ENCODE data around the gene LRBA. TPM values are rescaled to one million over a fixed set of nuclear protein-coding genes. Genes with fewer than 3 reads are reported as not detected.
A peak's percentile ranks its signal among the peaks of the same experiment; 100 is the strongest.

LRBA gene
- total and polyA plus RNA-seq, 9 of the 15 experiments (the other 6 are each of a cell fraction or from before 2014, with no cell fraction given), result 24.2 to 88.7 (median 59.7) TPM

DNA sequence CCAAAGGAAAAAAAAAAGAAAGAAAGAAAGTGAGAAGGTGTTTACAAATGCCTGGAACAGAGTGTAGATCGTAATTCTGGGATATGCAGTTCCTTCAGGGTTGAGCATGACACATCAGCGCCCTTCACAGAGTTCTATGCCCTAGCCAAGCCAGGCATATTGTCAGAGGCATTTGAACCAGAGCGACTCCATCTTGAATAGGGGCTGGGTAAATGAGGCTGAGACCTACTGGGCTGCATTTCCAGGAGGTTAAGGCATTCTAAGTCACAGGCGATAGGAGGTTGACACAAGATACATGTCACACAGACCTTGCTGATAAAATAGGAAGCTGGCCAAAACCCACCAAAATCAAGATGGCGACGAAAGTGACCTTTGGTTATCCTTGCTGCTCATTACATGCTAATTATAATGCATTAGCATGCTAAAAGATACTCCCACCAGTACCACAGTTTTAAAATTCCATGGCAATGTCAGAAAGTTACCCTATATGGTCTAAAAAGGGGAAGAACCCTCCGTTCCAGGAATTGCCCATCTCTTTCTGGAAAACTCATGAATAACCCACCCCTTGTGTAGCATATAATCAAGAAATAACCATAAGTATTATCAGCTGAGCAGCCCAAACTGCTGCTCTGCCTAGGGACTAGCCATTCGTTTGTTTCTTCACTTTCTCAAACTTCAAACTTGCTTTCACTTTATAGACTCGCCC lies 23.5 kb upstream of the LRBA start (continued):
- TF ChIP-seq, protein P1, sequence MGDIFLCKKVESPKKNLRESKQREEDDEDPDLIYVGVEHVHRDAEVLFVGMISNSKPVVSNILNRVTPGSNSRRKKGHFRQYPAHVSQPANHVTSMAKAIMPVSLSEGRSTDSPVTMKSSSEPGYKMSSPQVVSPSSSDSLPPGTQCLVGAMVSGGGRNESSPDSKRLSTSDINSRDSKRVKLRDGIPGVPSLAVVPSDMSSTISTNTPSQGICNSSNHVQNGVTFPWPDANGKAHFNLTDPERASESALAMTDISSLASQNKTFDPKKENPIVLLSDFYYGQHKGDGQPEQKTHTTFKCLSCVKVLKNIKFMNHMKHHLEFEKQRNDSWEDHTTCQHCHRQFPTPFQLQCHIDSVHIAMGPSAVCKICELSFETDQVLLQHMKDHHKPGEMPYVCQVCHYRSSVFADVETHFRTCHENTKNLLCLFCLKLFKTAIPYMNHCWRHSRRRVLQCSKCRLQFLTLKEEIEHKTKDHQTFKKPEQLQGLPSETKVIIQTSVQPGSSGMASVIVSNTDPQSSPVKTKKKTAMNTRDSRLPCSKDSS (IDR thresholded peaks at IDR 0.05; ENCODE audit: low read depth, partially characterized antibody), result no peak
- TF ChIP-seq PTTG1 (tag; IDR thresholded peaks at IDR 0.05; ENCODE audit: low read depth) (peak; percentile 99), PHB2 (IDR thresholded peaks at IDR 0.05; ENCODE audit: low read depth) (no peak), ZNF121 (CRISPR knock-in tag; conservative IDR thresholded peaks at IDR 0.05) (no peak), CBFB (CRISPR knock-in tag; IDR thresholded peaks at IDR 0.05) (no peak), KLF16 (IDR thresholded peaks at IDR 0.05) (no peak), BRCA1 (IDR thresholded peaks at IDR 0.05) (no peak), BRCA1 (CRISPR knock-in tag; IDR thresholded peaks at IDR 0.05) (no peak), TOE1 (IDR thresholded peaks at IDR 0.05; ENCODE audit: borderline replicate concordance) (no peak), TOE1 (CRISPR knock-in tag; IDR thresholded peaks at IDR 0.05; ENCODE audit: borderline replicate concordance, low read depth) (no peak), ZNF263 (CRISPR knock-in tag; IDR thresholded peaks at IDR 0.05; ENCODE audit: borderline replicate concordance) (no peak), NRF1 (conservative IDR thresholded peaks at IDR 0.05 in 1 of 2, IDR thresholded peaks at IDR 0.05 in 1 of 2) (peak in 1 of 2 experiments; percentile 23; a peak in 1 of 4 replicates), ADNP (tag; IDR thresholded peaks at IDR 0.05) (no peak), RFX7 (CRISPR knock-in tag; IDR thresholded peaks at IDR 0.05) (peak; percentile 78; the same call in 1 of the 2 replicates), KAT7 (CRISPR knock-in tag; IDR thresholded peaks at IDR 0.05; ENCODE audit: borderline replicate concordance) (no peak), SP1 (CRISPR knock-in tag; IDR thresholded peaks at IDR 0.05) (no peak), TEAD4 (IDR thresholded peaks at IDR 0.05; ENCODE audit: low read length) (no peak), TEAD4 (CRISPR knock-in tag; IDR thresholded peaks at IDR 0.05; ENCODE audit: borderline replicate concordance) (no peak), GATAD2B (IDR thresholded peaks at IDR 0.05; ENCODE audit: borderline replicate concordance) (no peak), WHSC1 (IDR thresholded peaks at IDR 0.05; ENCODE audit: low read length) (no peak), PCBP1 (IDR thresholded peaks at IDR 0.05; ENCODE audit: low read depth, low read length, poor library complexity, severe bottlenecking) (no peak)
- TF ChIP-seq, protein P2, sequence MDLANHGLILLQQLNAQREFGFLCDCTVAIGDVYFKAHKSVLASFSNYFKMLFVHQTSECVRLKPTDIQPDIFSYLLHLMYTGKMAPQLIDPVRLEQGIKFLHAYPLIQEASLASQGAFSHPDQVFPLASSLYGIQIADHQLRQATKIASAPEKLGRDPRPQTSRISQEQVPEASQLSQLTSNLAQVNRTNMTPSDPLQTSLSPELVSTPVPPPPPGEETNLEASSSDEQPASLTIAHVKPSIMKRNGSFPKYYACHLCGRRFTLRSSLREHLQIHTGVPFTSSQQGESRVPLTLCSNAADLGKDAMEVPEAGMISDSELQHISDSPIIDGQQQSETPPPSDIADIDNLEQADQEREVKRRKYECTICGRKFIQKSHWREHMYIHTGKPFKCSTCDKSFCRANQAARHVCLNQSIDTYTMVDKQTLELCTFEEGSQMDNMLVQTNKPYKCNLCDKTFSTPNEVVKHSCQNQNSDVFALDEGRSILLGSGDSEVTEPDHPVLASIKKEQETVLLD (IDR thresholded peaks at IDR 0.05), result peak; percentile 70
- TF ChIP-seq, protein P3, sequence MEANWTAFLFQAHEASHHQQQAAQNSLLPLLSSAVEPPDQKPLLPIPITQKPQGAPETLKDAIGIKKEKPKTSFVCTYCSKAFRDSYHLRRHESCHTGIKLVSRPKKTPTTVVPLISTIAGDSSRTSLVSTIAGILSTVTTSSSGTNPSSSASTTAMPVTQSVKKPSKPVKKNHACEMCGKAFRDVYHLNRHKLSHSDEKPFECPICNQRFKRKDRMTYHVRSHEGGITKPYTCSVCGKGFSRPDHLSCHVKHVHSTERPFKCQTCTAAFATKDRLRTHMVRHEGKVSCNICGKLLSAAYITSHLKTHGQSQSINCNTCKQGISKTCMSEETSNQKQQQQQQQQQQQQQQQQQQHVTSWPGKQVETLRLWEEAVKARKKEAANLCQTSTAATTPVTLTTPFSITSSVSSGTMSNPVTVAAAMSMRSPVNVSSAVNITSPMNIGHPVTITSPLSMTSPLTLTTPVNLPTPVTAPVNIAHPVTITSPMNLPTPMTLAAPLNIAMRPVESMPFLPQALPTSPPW (CRISPR knock-in tag; IDR thresholded peaks at IDR 0.05), result peak; percentile 58; the same call in 1 of the 2 replicates
- TF ChIP-seq, protein P4, sequence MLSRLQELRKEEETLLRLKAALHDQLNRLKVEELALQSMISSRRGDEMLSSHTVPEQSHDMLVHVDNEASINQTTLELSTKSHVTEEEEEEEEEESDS (CRISPR knock-in tag; IDR thresholded peaks at IDR 0.05), result peak; percentile 71; the same call in 1 of the 2 replicates
- TF ChIP-seq, protein P5, sequence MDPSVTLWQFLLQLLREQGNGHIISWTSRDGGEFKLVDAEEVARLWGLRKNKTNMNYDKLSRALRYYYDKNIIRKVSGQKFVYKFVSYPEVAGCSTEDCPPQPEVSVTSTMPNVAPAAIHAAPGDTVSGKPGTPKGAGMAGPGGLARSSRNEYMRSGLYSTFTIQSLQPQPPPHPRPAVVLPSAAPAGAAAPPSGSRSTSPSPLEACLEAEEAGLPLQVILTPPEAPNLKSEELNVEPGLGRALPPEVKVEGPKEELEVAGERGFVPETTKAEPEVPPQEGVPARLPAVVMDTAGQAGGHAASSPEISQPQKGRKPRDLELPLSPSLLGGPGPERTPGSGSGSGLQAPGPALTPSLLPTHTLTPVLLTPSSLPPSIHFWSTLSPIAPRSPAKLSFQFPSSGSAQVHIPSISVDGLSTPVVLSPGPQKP (CRISPR knock-in tag; IDR thresholded peaks at IDR 0.05), result no peak

Data from K562 (cell line).